Bronchial epithelial cell (primary cell): ENCODE measurements around the gene GMDS. TPM values are rescaled to one million over a fixed set of nuclear protein-coding genes. Genes with fewer than 3 reads are reported as not detected.

ENCODE experiments used
- DNase-seq: peaks from one replicate; pipeline ENCODE4 v3.0.0-alpha.2; 2010; ENCODE audit warnings: low read depth
- FAIRE-seq: peaks from 2 replicates; lab custom pipeline; 2011; peaks lifted over from hg19 to GRCh38; lab: Jason Lieb, UNC
- H3K27me3 ChIP-seq: 2 replicates; pipeline ENCODE4 v1.5.1; 2011; ENCODE audit warnings: low read length; ENCODE audit not compliant: control insufficient read depth, insufficient read depth
- H3K36me3 ChIP-seq: 2 replicates; pipeline ENCODE4 v1.5.1; 2011; ENCODE audit warnings: low read length; ENCODE audit not compliant: control insufficient read depth, insufficient read depth
- H3K4me3 ChIP-seq: 2 replicates; pipeline ENCODE4 v1.5.1; 2011; ENCODE audit warnings: mild to moderate bottlenecking, low read depth, low read length, control low read depth
- CTCF ChIP-seq: IDR thresholded peaks from 2 replicates; pipeline ENCODE4 v1.5.1; 2011; ENCODE audit warnings: mild to moderate bottlenecking, moderate library complexity, low read length, control low read depth, inconsistent platforms; ENCODE audit not compliant: insufficient read depth, severe bottlenecking
- total RNA-seq: library from RNA; depleted of rRNA; stranded (reverse); fragments of >200 nt; gene quantifications from 2 replicates; pipeline ENCODE4 v1.2.1, GENCODE V29; 2014

The GMDS gene
- total RNA-seq, 1 donor from 2014 or later, result 8.2 TPM

GRCh38 chr6:1664329-1664728 is 581.1 kb downstream of the GMDS start:
- no peak overlapping the region for H3K4me3 ChIP-seq
- TF ChIP-seq CTCF, result no peak
- H3K36me3 ChIP-seq, result no peaks in the 10 kb centered on the region
- no peak for FAIRE-seq
- no peaks in the 10 kb centered on the region for H3K27me3 ChIP-seq
- DNase-seq, result no peak

- TF ChIP-seq CTCF, result no peak
- Histone ChIP-seq H3K4me3 (no peak overlapping the region), H3K36me3 (no peaks in the 10 kb centered on the region), H3K27me3 (no peaks in the 10 kb centered on the region)
- no peak for DNase-seq
- no peak for FAIRE-seq
Measured at GRCh38 chr6:1663511-1663910, 581.9 kb downstream of the GMDS start.

- FAIRE-seq (no peak), DNase-seq (no peak)
- H3K27me3 ChIP-seq, result no peaks in the 10 kb centered on the region
- TF ChIP-seq CTCF, result no peak
- no peaks in the 10 kb centered on the region for H3K36me3 ChIP-seq
- H3K4me3 ChIP-seq, result no peak overlapping the region
Measured at GRCh38 chr6:1662534-1662933, 582.9 kb downstream of the GMDS start.

GRCh38 chr6:1659816-1660215 is 585.6 kb downstream of the GMDS start:
- DNase-seq, result no peak
- Histone ChIP-seq H3K4me3 (no peak overlapping the region), H3K27me3 (no peaks in the 10 kb centered on the region), H3K36me3 (no peaks in the 10 kb centered on the region)
- no peak for FAIRE-seq
- no peak for TF ChIP-seq CTCF

- DNase-seq, result no peak
- Histone ChIP-seq H3K27me3 (no peaks in the 10 kb centered on the region), H3K36me3 (no peaks in the 10 kb centered on the region), H3K4me3 (no peak overlapping the region)
- TF ChIP-seq CTCF, result no peak
- FAIRE-seq, result peak; percentile 50
Measured at GRCh38 chr6:1658212-1659005, 587.0 kb downstream of the GMDS start.

- DNase-seq (no peak), FAIRE-seq (no peak)
- Histone ChIP-seq H3K27me3 (no peaks in the 10 kb centered on the region), H3K4me3 (no peak overlapping the region), H3K36me3 (no peaks in the 10 kb centered on the region)
- no peak for TF ChIP-seq CTCF
Measured at GRCh38 chr6:1657771-1658165, 587.6 kb downstream of the GMDS start.
